A549 (cell line): ENCODE measurements around the gene ZDHHC16.

Experiments used
- CEBPB ChIP-seq, 2 experiments: fragments of >200 bp in 1 of 2; sonication (Bioruptor Twin) in 1 of 2; formaldehyde crosslinking in 1 of 2; IDR thresholded peaks; 2 replicates each; pipeline ENCODE4 v1.6.1; 2012 to 2016
- FOSL2 ChIP-seq, 2 experiments: fragments of 450-650 bp in 1 of 2; fragments of >200 bp in 1 of 2; sonication (Bioruptor Twin) in 1 of 2; formaldehyde crosslinking; IDR thresholded peaks; 2 replicates each; pipeline versions ENCODE4 v1.5.0 to v1.6.1; 2016 to 2020; ENCODE audit warnings: mild to moderate bottlenecking in 1 of 2, moderate library complexity in 1 of 2
- POLR2A ChIP-seq: IDR thresholded peaks from 2 replicates; pipeline ENCODE4 v1.6.1; 2012; ENCODE audit warnings: mild to moderate bottlenecking, low read length
- RCOR1 ChIP-seq: fragments of 150-350 bp; IDR thresholded peaks from 2 replicates; pipeline ENCODE4 v1.6.1; 2014; ENCODE audit warnings: antibody characterized with exemption, low read length, low read depth
- RNF2 ChIP-seq: fragments of 200-600 bp; sonication (generic); IDR thresholded peaks from 2 replicates; pipeline ENCODE4 v1.6.1; 2016; ENCODE audit warnings: low read depth, mild to moderate bottlenecking, antibody characterized with exemption, moderate library complexity, borderline replicate concordance
- TF ChIP-seq, protein P1 (sequence below): fragments of >200 bp; sonication (Bioruptor Twin); formaldehyde crosslinking; IDR thresholded peaks from 3 replicates; pipeline ENCODE4 v1.5.1; 2016
- TF ChIP-seq, protein P2 (sequence below): IDR thresholded peaks from 2 replicates; pipeline ENCODE4 v1.6.1; 2012
- TF ChIP-seq, protein P3 (sequence below): fragments of 200-600 bp; sonication (generic); IDR thresholded peaks from 2 replicates; pipeline ENCODE4 v1.6.1; 2016; ENCODE audit warnings: antibody characterized with exemption, mild to moderate bottlenecking, moderate library complexity

DNA sequence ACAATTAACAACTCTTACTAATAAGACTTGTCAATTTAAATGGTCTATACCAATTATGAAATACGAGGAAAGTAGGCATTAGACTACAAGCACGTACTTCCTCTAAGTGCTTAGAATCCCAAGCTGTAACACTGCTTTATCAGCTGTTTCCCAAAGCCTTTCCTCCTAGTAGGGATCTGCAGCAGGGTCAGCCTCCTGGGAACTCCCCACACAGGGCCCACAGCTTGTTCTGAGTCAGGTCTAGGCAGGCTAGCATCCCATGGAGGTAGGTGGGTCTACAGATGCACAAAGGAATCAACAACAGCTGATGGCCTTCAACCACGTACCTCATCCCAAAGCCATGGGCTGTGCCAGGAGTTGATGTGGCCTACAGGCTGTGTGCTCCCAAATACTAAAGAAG, 37.5 kb downstream of the ZDHHC16 start:
- TF ChIP-seq FOSL2 (IDR thresholded peaks at IDR 0.05) (no peak), FOSL2 (CRISPR knock-in tag; IDR thresholded peaks at IDR 0.05) (no peak), RCOR1 (no peak), RNF2 (no peak), CEBPB (IDR thresholded peaks at IDR 0.05) (no peak), POLR2A (no peak)
- TF ChIP-seq, protein P1, sequence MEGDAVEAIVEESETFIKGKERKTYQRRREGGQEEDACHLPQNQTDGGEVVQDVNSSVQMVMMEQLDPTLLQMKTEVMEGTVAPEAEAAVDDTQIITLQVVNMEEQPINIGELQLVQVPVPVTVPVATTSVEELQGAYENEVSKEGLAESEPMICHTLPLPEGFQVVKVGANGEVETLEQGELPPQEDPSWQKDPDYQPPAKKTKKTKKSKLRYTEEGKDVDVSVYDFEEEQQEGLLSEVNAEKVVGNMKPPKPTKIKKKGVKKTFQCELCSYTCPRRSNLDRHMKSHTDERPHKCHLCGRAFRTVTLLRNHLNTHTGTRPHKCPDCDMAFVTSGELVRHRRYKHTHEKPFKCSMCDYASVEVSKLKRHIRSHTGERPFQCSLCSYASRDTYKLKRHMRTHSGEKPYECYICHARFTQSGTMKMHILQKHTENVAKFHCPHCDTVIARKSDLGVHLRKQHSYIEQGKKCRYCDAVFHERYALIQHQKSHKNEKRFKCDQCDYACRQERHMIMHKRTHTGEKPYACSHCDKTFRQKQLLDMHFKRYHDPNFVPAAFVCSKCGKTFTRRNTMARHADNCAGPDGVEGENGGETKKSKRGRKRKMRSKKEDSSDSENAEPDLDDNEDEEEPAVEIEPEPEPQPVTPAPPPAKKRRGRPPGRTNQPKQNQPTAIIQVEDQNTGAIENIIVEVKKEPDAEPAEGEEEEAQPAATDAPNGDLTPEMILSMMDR: no peak
- TF ChIP-seq, protein P2, sequence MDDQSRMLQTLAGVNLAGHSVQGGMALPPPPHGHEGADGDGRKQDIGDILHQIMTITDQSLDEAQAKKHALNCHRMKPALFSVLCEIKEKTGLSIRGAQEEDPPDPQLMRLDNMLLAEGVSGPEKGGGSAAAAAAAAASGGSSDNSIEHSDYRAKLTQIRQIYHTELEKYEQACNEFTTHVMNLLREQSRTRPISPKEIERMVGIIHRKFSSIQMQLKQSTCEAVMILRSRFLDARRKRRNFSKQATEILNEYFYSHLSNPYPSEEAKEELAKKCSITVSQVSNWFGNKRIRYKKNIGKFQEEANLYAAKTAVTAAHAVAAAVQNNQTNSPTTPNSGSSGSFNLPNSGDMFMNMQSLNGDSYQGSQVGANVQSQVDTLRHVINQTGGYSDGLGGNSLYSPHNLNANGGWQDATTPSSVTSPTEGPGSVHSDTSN: no peak
- TF ChIP-seq, protein P3, sequence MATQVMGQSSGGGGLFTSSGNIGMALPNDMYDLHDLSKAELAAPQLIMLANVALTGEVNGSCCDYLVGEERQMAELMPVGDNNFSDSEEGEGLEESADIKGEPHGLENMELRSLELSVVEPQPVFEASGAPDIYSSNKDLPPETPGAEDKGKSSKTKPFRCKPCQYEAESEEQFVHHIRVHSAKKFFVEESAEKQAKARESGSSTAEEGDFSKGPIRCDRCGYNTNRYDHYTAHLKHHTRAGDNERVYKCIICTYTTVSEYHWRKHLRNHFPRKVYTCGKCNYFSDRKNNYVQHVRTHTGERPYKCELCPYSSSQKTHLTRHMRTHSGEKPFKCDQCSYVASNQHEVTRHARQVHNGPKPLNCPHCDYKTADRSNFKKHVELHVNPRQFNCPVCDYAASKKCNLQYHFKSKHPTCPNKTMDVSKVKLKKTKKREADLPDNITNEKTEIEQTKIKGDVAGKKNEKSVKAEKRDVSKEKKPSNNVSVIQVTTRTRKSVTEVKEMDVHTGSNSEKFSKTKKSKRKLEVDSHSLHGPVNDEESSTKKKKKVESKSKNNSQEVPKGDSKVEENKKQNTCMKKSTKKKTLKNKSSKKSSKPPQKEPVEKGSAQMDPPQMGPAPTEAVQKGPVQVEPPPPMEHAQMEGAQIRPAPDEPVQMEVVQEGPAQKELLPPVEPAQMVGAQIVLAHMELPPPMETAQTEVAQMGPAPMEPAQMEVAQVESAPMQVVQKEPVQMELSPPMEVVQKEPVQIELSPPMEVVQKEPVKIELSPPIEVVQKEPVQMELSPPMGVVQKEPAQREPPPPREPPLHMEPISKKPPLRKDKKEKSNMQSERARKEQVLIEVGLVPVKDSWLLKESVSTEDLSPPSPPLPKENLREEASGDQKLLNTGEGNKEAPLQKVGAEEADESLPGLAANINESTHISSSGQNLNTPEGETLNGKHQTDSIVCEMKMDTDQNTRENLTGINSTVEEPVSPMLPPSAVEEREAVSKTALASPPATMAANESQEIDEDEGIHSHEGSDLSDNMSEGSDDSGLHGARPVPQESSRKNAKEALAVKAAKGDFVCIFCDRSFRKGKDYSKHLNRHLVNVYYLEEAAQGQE: no peak
